OCI-LY7 (cell line): ENCODE data around the gene APEH.

Source experiments
- EZH2phosphoT487 ChIP-seq: fragments of 200-600 bp; sonication (generic); IDR thresholded peaks from 2 replicates; pipeline ENCODE4 v1.6.1; 2018; ENCODE audit warnings: low read depth, borderline replicate concordance, mild to moderate bottlenecking, mixed run types, antibody characterized with exemption, low read length, moderate library complexity, mixed read lengths
- TF ChIP-seq, protein P1 (sequence below): fragments of 200-600 bp; sonication (generic); conservative IDR thresholded peaks from 2 replicates; pipeline ENCODE4 v1.5.1; 2014; ENCODE audit warnings: mild to moderate bottlenecking, antibody characterized with exemption, low read length, moderate library complexity, mixed read lengths

DNA sequence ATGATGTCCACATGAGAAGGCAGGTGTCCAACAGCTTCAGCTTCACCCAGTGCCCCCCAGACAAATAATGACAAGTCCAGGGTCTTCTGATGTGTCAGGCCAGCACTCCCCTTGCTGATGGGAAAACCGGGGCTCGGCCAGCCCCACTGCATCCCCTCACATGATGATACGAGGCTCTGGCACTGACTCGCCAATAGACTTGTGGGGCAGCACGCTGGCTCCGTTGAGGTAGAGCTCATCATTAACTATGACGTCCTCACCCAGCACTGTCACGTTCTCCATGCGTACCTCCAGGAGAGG lies 47.4 kb downstream of the APEH start:
- no peak for TF ChIP-seq EZH2phosphoT487
- TF ChIP-seq, protein P1, sequence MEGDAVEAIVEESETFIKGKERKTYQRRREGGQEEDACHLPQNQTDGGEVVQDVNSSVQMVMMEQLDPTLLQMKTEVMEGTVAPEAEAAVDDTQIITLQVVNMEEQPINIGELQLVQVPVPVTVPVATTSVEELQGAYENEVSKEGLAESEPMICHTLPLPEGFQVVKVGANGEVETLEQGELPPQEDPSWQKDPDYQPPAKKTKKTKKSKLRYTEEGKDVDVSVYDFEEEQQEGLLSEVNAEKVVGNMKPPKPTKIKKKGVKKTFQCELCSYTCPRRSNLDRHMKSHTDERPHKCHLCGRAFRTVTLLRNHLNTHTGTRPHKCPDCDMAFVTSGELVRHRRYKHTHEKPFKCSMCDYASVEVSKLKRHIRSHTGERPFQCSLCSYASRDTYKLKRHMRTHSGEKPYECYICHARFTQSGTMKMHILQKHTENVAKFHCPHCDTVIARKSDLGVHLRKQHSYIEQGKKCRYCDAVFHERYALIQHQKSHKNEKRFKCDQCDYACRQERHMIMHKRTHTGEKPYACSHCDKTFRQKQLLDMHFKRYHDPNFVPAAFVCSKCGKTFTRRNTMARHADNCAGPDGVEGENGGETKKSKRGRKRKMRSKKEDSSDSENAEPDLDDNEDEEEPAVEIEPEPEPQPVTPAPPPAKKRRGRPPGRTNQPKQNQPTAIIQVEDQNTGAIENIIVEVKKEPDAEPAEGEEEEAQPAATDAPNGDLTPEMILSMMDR = no peak
